ENCODE results near the gene IL22RA1.

- TF ChIP-seq, protein P1, sequence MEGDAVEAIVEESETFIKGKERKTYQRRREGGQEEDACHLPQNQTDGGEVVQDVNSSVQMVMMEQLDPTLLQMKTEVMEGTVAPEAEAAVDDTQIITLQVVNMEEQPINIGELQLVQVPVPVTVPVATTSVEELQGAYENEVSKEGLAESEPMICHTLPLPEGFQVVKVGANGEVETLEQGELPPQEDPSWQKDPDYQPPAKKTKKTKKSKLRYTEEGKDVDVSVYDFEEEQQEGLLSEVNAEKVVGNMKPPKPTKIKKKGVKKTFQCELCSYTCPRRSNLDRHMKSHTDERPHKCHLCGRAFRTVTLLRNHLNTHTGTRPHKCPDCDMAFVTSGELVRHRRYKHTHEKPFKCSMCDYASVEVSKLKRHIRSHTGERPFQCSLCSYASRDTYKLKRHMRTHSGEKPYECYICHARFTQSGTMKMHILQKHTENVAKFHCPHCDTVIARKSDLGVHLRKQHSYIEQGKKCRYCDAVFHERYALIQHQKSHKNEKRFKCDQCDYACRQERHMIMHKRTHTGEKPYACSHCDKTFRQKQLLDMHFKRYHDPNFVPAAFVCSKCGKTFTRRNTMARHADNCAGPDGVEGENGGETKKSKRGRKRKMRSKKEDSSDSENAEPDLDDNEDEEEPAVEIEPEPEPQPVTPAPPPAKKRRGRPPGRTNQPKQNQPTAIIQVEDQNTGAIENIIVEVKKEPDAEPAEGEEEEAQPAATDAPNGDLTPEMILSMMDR (conservative IDR thresholded peaks at IDR 0.05 in 1 of 2, IDR thresholded peaks at IDR 0.05 in 1 of 2; ENCODE audit: extremely low read depth in 1 of 2, insufficient read depth in 1 of 2, low read depth in 1 of 2, low read length in 2 of 2), result no peak
- no peak for TF ChIP-seq EZH2 (IDR thresholded peaks at IDR 0.05; ENCODE audit: borderline replicate concordance, low read length)
These were observed 11.3 kb upstream of the IL22RA1 start for GRCh38 chr1:24154215-24154614.

All from mammary epithelial cell (primary cell).